Glomerular visceral epithelial cell (primary cell): ENCODE measurements around the gene IGFBP3.
"Not testable (repeated sequence)": the region's sequence is repeated elsewhere in the genome, so short reads cannot be mapped to it uniquely, and the experiment has no call there.

Source experiments
- DNase-seq: peaks from one replicate; pipeline ENCODE4 v3.0.0-alpha.2; 2016; ENCODE audit errors: extremely low spot score

Gene IGFBP3

GRCh38 chr7:45920502-45921380 lies at the start of gene IGFBP3:
Gene IGFBP3 (minus strand): TSS chr7:45921272. CDS start chr7:45921140, 132 bp downstream.
- peak; percentile 72 for DNase-seq

DNA sequence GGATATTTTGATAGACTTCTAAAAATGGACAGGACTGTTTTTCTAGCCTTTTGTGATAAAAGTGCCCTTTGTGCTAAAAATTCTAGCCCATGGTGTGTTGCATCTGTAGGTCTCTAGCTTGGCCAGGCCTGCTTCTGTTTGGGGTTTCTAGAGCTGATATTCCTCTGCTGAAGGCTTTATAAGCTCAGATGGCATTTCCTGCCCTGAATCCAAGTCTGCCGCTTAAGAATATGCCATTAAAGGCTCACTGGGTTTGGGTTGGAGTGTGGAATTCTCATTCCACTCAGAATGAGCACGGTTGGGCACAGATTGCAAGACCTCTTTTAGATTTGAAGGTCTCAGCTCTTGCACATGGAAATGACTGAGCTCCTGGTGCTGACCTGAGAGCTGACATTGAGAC lies 49.4 kb upstream of the IGFBP3 start:
- no peak for DNase-seq

DNA sequence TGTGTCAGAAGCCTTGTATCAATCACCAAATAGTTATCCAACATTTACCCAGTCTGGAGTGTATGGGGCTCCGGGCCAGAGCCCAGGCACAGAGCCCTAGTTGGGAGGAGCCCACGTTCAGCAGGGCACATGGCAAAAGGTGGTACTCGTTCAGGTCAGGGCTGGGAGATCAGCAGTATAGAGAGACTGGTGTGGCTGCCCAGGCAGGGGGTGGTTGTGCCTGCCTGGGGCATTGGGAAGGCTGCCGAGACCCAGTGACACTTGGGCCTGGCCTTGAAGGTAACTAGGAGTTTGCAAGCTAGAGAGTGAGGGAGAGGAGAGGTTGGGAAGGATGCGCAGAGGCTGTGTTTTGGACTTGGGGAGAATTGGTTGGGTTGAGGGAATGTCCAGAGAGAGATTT lies 48.9 kb upstream of the IGFBP3 start:
- no peak for DNase-seq

DNA sequence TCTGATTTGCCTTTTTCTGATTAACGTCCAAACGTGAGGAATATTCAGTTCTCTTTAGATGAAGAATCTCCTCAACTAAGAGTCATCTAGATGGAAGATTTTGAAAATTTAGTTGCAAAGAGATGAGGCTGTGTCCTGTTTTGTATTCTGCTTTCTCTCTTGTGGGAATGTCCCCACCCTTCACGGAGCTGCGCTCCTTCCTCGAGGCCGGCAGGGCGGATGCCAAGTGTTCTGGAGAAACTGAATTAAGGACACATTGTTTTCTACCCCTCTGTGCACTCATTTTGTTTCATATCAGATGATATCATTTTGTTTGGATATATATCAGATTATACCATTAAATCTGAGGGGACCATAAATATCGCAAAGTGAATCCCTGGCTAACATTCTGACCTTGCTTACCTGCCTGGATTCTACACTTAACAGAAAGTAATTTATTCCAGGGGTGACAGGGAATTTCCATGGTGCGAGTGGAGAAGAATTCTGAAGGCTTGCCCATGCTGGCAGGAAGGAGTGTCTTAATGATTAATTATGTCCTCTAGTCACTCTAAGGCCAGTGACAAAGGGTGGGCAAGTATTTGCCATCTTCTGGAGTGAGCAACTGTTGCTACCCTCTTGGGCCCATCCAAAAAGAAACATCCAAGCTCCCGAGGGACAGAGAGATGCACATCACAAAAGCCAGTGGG lies 47.9 kb upstream of the IGFBP3 start:
- no peak for DNase-seq

GRCh38 chr7:45968312-45968711 lies 47.2 kb upstream of the IGFBP3 start:
- no peak for DNase-seq

- DNase-seq, result no peak
Observed at GRCh38 chr7:45967591-45968157, 46.6 kb upstream of the IGFBP3 start.

DNA sequence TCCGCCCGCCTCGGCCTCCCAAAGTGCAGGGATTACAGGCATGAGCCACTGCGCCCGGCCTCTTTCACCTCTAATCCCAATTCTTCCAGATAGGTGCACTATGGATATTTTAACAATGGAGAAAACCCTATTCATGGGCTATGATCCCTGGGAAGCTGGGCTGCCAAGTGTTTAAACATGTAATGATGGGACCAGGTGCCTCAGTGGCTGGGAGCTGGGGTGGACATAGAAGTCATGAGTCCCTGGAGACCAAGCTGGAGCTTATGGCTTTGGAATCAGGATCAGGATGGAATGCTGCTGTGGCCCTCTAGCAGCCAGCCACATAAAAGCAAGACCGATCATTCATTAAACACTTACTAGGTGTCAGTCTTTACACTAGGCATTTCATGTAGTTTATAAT lies 41.8 kb upstream of the IGFBP3 start:
- no peak for DNase-seq

- DNase-seq, result no peak
Observed at GRCh38 chr7:45957721-45958120, 36.6 kb upstream of the IGFBP3 start.

GRCh38 chr7:45955286-45955685 lies 34.2 kb upstream of the IGFBP3 start:
- DNase-seq, result no peak

DNA sequence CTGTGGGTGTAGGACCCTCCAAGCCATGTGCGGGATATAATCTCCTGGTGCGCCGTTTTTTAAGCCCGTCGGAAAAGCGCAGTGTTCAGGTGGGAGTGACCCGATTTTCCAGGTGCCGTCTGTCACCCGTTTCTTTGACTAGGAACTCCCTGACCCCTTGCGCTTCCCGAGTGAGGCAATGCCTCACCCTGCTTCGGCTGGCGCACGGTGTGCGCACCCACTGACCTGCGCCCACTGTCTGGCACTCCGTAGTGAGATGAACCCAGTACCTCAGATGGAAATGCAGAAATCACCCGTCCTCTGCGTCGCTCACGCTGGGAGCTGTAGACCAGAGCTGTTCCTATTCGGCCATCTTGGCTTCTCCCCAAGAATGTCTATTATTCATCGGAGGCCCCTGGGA lies 32.0 kb upstream of the IGFBP3 start:
- not testable (repeated sequence) for DNase-seq

- no peak for DNase-seq
Observed at GRCh38 chr7:45944058-45944457, 23.0 kb upstream of the IGFBP3 start.

- no peak for DNase-seq
Observed at GRCh38 chr7:45940939-45941338, 19.9 kb upstream of the IGFBP3 start.

GRCh38 chr7:45940237-45940781 lies 19.2 kb upstream of the IGFBP3 start:
- DNase-seq, result not testable (repeated sequence)

DNA sequence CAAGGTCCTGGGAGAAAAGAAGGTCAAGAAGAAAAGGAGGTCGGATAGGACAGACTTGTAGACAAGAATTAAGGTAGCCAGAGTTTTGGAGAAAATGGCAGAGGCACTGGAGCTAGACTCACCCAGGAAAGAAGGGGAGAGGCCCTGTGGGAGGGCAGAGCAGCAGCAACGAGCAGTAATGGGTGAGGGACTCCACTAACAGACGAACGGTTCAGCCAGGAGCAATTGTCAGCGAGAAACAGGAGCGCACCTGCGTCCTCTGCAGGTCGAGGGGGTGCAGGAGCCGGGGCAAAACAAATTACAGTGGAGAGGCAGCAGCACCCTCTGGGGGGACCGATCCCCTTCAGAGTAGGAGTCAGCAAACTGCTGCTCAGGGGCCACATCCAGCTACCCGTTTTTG lies 18.5 kb upstream of the IGFBP3 start:
- no peak for DNase-seq

DNA sequence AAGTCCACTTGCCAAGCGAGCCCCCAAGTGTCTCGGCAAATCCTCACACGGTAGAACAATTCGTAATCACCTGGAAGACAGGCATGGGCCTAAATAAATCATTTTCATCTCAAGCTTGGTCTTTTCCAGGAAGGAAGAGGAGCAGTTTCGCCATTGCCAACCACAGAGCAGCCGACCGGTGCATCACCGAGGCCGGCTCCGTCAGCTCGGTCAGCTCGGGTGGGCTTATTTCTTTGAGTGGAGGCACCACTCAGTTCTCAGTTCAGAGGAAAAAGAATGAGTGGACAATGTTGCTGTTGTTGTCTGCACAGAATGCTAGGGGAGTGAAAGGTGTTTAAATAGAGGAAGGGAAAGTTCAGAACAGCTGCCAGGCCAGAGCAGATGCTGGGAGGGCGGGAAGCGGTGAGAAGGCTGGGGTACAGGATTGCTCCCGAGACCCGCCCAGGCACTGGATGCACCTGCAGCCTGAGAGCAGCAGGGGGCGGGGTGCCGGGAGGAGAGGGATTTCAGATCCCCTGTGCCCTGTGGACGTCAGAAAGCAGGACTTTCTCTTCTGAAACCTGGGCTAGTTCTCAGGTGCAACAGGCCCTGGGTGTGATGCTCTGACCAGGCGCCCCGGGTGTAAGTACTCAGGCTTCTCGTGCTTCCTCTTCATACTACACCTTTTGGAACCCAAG lies 17.7 kb upstream of the IGFBP3 start:
- no peak for DNase-seq

DNA sequence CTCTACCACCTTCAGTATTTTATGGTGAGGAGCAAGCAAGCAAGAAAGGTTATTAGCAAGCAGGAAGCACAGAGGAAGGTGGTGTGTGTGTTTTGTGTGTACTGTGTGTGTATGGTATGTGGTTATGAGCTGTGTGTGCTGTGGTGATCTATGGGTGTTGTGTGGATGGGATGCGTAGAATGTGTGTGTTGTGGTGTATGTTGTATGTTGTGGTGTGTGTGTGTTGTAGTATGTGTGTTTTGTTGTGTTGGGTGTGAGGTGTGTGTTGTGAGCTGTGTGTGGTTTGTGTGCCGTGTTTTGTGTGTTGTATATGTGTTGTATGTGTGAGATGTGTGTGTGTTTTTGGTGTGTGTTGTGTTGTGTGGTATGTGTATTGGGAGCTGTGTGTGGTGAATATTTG lies 16.8 kb upstream of the IGFBP3 start:
- DNase-seq, result no peak

- no peak for DNase-seq
Observed at GRCh38 chr7:45937301-45937700, 16.2 kb upstream of the IGFBP3 start.

- DNase-seq, result no peak
Observed at GRCh38 chr7:45930967-45931366, 9.9 kb upstream of the IGFBP3 start.

DNA sequence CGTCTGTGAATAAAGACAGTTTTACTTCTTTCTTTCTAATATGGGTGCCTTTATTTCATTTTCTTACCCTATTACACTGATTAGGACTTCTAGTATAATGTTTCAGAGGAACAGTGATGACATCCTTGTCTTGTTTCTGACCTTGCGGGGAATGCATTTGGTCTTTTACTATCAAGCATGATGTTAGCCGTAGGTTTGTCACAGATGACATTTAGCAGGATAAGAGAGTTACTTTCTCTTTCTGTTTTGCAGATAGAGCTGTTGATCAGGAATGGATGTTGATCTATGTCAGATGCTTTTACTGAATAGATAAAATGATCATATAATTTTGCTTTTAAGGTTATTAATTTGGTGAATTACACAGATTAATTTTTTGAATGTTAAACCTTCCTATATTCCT lies 6.6 kb upstream of the IGFBP3 start:
- DNase-seq, result no peak

DNA sequence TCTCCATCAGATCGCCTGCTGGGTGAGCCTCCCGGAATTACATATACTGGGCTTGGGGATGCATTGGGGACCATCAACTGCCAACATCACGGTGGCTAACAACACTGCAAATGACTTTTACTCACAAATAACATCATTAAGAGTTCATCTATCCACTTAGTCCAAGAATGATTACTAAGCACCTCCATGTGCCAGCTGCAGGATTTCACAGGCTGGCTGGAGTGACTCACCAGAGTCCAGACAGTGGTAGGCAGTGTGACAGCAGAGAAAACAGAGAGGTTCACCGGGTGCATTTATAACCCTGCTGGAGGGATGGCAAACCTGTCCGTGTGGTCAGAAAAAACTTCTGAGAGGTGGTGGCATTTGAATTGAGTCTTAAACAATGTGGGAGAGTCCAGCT lies 3.2 kb upstream of the IGFBP3 start:
- peak; percentile 91 for DNase-seq

DNA sequence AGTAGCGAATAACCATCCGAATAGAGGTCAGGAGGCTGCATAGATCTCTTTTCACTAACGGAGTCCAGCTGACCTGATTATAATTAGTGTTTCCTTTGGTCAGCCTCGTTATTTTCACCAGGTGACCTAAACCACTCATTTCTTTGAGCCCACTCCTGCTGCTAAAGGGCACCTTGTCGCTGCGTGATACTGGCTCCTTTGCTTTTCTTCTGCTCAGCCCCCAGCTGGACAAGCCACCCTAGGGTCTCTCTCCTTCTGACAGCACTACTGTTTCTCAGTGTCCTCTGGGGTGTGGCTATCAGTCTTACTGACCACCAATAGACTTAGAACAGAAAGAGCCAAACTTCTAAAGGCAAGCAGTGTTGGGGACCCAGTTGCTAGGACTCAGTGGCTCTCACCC lies 2.7 kb upstream of the IGFBP3 start:
- DNase-seq, result no peak

DNA sequence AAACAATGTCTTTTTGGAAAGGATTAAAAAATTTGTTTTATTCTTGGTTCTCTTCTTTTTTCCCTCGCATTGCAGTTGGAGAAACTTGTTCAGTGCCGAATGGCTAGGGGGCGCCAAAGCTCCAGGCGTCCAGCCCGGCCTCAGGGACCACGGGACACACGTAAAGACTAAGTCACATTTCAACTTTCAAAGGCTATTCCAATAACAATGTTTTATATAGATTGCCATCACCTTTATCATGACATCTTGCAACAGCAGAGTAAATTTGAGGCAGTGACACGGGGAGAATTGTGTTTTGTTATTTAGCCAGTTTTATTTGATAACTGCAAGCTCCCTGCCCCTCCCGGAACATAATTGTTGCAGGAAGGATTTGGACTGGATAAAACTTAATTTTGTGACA lies 2.2 kb upstream of the IGFBP3 start:
- DNase-seq, result peak; percentile 75
